Measurements from ENCODE around the gene SLC9A3.
"Not testable (repeated sequence)": the region's sequence is repeated elsewhere in the genome, so short reads cannot be mapped to it uniquely, and the experiment has no call there.

SLC9A3 gene

DNA sequence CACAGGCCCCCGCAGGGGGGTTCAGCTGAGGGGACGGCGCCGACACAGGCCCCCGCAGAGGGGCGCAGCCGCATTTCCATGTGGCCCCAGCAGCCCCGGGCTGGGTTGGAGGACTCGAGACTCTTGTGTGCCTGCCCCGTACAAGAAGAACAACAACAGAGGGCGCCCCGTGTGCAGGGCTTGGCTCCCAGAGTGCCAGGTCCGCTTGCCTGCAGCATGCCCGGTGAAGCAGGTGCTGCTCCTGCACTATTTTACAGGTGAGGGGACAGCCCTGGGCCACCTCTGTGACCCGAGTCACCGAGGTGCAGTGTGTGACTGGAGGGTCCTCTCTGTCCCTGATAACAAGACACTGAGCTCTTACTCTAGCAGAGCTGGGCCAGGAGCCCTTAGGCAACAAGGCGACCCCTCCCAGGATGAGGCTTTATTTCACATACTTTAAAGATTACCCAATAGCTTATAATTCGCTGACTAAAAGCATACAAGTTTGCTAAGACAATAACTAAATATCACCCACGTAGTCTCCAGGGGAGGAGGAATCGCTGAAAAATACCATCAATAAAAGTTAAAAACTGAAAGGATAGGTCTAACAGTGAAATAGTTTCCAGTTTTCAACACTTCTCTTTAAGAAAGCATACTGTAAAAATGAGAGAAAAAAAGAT lies 41.7 kb upstream of the SLC9A3 start:
- DNase-seq: no peak
- Histone ChIP-seq H3K27me3 (replicated peaks in 2 of 5; ENCODE audit: control insufficient read depth in 4 of 5, insufficient read depth in 5 of 5, low read length in 4 of 5) (peaks cover 8 to 53% (median 19%) of the 10 kb centered on the region in 5 experiments), H3K36me3 (ENCODE audit: control insufficient read depth in 4 of 4, insufficient read depth in 4 of 4, low read length in 3 of 4) (no peaks in the 10 kb centered on the region), H3K4me3 (ENCODE audit: control insufficient read depth in 1 of 7, extremely low read depth in 1 of 7, insufficient read depth in 4 of 7, low read depth in 2 of 7, low read length in 6 of 7) (no peak overlapping the region), H3K4me1 (ENCODE audit: control extremely low read depth in 1 of 4, control insufficient read depth in 4 of 4, insufficient read depth in 4 of 4, low read length in 3 of 4) (no peaks in the 10 kb centered on the region), H3K27ac (ENCODE audit: insufficient read depth in 1 of 2, low read depth in 1 of 2, low read length in 2 of 2, poor library complexity in 1 of 2, severe bottlenecking in 2 of 2) (no peak overlapping the region), H3K9me3 (ENCODE audit: control extremely low read depth in 1 of 5, control insufficient read depth in 4 of 5, insufficient read depth in 2 of 5, low read depth in 1 of 5, low read length in 4 of 5) (peaks cover 3 to 23% (median 6%) of the 10 kb centered on the region in 5 experiments)
- ChIA-PET POLR2A (no interaction called here), CTCF (no interaction called here)
- 31% methylated on average over 16 of the region's 20 CpGs for WGBS (ENCODE audit: insufficient coverage)

DNA sequence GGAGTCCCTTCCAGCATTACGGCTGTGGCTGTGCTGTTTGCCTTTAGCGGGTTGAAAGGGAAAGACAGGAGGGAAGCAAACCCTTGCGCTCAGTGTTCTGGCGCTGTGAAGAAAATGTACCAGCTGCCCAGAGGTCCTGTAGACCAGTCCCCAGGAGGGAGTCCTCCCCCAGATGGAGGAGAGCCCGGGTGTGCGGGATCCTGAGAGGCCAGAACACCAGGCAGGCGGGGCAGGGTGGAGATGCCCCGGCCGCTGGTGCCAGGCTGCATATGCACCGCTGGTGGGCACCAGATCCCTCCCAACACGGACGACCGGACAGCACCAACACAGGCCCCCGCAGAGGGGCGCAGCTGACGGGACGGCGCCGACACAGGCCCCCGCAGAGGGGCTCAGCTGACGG lies 37.2 kb upstream of the SLC9A3 start:
- WGBS (ENCODE audit: insufficient coverage): 59% methylated on average over 7 of the region's 21 CpGs
- Histone ChIP-seq H3K4me1 (ENCODE audit: control extremely low read depth in 1 of 4, control insufficient read depth in 4 of 4, insufficient read depth in 4 of 4, low read length in 3 of 4) (no peaks in the 10 kb centered on the region), H3K27ac (ENCODE audit: insufficient read depth in 1 of 2, low read depth in 1 of 2, low read length in 2 of 2, poor library complexity in 1 of 2, severe bottlenecking in 2 of 2) (no peak overlapping the region), H3K4me3 (ENCODE audit: control insufficient read depth in 1 of 7, extremely low read depth in 1 of 7, insufficient read depth in 4 of 7, low read depth in 2 of 7, low read length in 6 of 7) (no peak overlapping the region), H3K36me3 (ENCODE audit: control insufficient read depth in 4 of 4, insufficient read depth in 4 of 4, low read length in 3 of 4) (no peaks in the 10 kb centered on the region), H3K9me3 (ENCODE audit: control extremely low read depth in 1 of 5, control insufficient read depth in 4 of 5, insufficient read depth in 2 of 5, low read depth in 1 of 5, low read length in 4 of 5) (peaks cover 2 to 18% (median 5%) of the 10 kb centered on the region in 5 experiments), H3K27me3 (replicated peaks in 2 of 5; ENCODE audit: control insufficient read depth in 4 of 5, insufficient read depth in 5 of 5, low read length in 4 of 5) (peaks cover 4 to 43% (median 10%) of the 10 kb centered on the region in 5 experiments)
- DNase-seq: no peak
- ChIA-PET POLR2A (no interaction called here), CTCF (no interaction called here)

DNA sequence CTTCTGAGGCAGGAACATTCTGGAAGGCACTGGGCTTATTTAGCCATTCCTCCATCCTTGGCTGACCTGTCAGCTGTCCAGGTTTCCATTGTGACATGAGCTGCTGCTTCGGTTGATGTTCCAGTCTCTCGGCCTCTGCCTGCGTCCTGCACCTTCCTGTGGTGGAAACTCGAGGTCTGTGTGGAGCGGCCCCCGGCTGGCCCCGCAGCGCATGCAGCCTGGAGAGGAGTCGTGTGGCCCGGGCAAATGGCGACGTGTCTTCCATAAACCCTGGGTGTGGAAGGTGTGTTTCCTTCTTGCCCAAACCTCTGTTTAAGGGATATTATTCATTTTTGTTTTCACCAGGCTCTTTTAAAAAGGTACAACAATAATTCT lies 36.5 kb upstream of the SLC9A3 start:
- H3K4me1 ChIP-seq (ENCODE audit: control extremely low read depth in 1 of 4, control insufficient read depth in 4 of 4, insufficient read depth in 4 of 4, low read length in 3 of 4): no peaks in the 10 kb centered on the region
- H3K27me3 ChIP-seq (replicated peaks in 2 of 5; ENCODE audit: control insufficient read depth in 4 of 5, insufficient read depth in 5 of 5, low read length in 4 of 5): peaks cover 0 to 37% (median 6%) of the 10 kb centered on the region in 5 experiments
- 64% methylated on average over 8 of the region's 12 CpGs for WGBS (ENCODE audit: insufficient coverage)
- ChIA-PET CTCF (no interaction called here), POLR2A (no interaction called here)
- DNase-seq: no peak
- no peak overlapping the region for H3K27ac ChIP-seq (ENCODE audit: insufficient read depth in 1 of 2, low read depth in 1 of 2, low read length in 2 of 2, poor library complexity in 1 of 2, severe bottlenecking in 2 of 2)
- H3K36me3 ChIP-seq (ENCODE audit: control insufficient read depth in 4 of 4, insufficient read depth in 4 of 4, low read length in 3 of 4): no peaks in the 10 kb centered on the region
- no peak overlapping the region for H3K4me3 ChIP-seq (ENCODE audit: control insufficient read depth in 1 of 7, extremely low read depth in 1 of 7, insufficient read depth in 4 of 7, low read depth in 2 of 7, low read length in 6 of 7)
- peaks cover 0 to 13% (median 2%) of the 10 kb centered on the region in 5 experiments for H3K9me3 ChIP-seq (ENCODE audit: control extremely low read depth in 1 of 5, control insufficient read depth in 4 of 5, insufficient read depth in 2 of 5, low read depth in 1 of 5, low read length in 4 of 5)

DNA sequence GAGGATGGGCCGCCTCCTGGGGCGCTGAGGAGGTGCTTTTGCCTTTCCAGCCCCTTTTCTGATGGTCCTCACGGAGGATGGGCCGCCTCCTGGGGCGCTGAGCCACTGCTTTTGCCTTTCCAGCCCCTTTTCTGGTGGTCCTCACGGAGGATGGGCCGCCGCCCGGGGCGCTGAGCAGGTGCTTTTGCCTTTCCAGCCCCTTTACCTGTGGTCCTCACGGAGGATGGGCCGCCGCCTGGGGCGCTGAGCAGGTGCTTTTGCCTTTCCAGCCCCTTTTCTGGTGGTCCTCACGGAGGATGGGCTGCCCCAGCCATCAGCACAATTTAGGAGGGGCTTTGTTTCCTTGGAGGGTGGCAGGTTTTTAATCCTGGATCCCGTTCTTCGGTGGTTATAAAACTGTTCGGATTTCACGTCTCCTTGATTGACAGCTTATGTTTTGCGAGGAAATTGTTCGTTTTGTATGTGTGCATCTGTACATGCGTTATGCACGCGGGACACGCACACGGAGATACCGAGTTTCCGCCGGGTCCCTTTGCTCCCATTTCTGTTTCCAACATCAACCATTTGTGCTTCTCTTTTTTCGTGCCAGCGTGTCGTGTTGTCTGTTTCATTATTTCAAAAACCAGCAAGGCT lies 34.7 kb upstream of the SLC9A3 start:
- ChIA-PET POLR2A (no interaction called here), CTCF (interaction anchor here (0.6 kb wide), 1 partner anchor 69 kb away, joined by 3 read pairs; no protein-coding TSS in a partner anchor)
- H3K27ac ChIP-seq (ENCODE audit: insufficient read depth in 1 of 2, low read depth in 1 of 2, low read length in 2 of 2, poor library complexity in 1 of 2, severe bottlenecking in 2 of 2): no peak overlapping the region
- DNase-seq: no peak
- no peaks in the 10 kb centered on the region for H3K4me1 ChIP-seq (ENCODE audit: control extremely low read depth in 1 of 4, control insufficient read depth in 4 of 4, insufficient read depth in 4 of 4, low read length in 3 of 4)
- H3K9me3 ChIP-seq (ENCODE audit: control extremely low read depth in 1 of 5, control insufficient read depth in 4 of 5, insufficient read depth in 2 of 5, low read depth in 1 of 5, low read length in 4 of 5): peaks cover 0 to 10% (median 0%) of the 10 kb centered on the region in 5 experiments
- no peaks in the 10 kb centered on the region for H3K36me3 ChIP-seq (ENCODE audit: control insufficient read depth in 4 of 4, insufficient read depth in 4 of 4, low read length in 3 of 4)
- H3K4me3 ChIP-seq (ENCODE audit: control insufficient read depth in 1 of 7, extremely low read depth in 1 of 7, insufficient read depth in 4 of 7, low read depth in 2 of 7, low read length in 6 of 7): no peak overlapping the region
- 82% methylated on average over 28 of the region's 32 CpGs for WGBS (ENCODE audit: insufficient coverage)
- peaks cover 0 to 33% (median 5%) of the 10 kb centered on the region in 5 experiments for H3K27me3 ChIP-seq (replicated peaks in 2 of 5; ENCODE audit: control insufficient read depth in 4 of 5, insufficient read depth in 5 of 5, low read length in 4 of 5)

DNA sequence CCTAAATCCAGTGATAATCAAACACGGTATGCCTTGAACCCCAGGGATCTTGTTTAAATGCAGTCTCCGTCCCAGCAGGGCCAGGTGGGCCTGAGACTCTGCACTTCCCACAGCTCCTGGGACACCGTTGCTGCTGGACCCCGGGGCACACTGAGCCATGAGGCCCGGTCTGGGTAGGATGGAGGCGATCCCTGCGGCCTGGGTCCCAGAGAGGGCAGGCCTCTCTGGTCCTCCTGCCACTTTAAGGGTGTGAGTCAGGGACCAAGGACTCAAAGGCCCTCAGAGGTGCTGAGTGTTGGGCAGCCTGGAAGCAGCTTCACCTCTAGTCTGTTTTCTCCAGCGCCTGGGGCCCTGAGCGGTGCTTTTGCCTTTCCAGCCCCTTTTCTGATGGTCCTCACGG lies 34.1 kb upstream of the SLC9A3 start:
- no peaks in the 10 kb centered on the region for H3K36me3 ChIP-seq (ENCODE audit: control insufficient read depth in 4 of 4, insufficient read depth in 4 of 4, low read length in 3 of 4)
- WGBS (ENCODE audit: insufficient coverage): 90% methylated on average over 10 of the region's 10 CpGs
- no peak overlapping the region for H3K4me3 ChIP-seq (ENCODE audit: control insufficient read depth in 1 of 7, extremely low read depth in 1 of 7, insufficient read depth in 4 of 7, low read depth in 2 of 7, low read length in 6 of 7)
- ChIA-PET POLR2A (no interaction called here), CTCF (no interaction called here)
- H3K4me1 ChIP-seq (ENCODE audit: control extremely low read depth in 1 of 4, control insufficient read depth in 4 of 4, insufficient read depth in 4 of 4, low read length in 3 of 4): no peaks in the 10 kb centered on the region
- DNase-seq: no peak
- no peak overlapping the region for H3K27ac ChIP-seq (ENCODE audit: insufficient read depth in 1 of 2, low read depth in 1 of 2, low read length in 2 of 2, poor library complexity in 1 of 2, severe bottlenecking in 2 of 2)
- H3K9me3 ChIP-seq (ENCODE audit: control extremely low read depth in 1 of 5, control insufficient read depth in 4 of 5, insufficient read depth in 2 of 5, low read depth in 1 of 5, low read length in 4 of 5): peaks cover 0 to 14% (median 0%) of the 10 kb centered on the region in 5 experiments
- H3K27me3 ChIP-seq (replicated peaks in 2 of 5; ENCODE audit: control insufficient read depth in 4 of 5, insufficient read depth in 5 of 5, low read length in 4 of 5): peaks cover 0 to 33% (median 5%) of the 10 kb centered on the region in 5 experiments

DNA sequence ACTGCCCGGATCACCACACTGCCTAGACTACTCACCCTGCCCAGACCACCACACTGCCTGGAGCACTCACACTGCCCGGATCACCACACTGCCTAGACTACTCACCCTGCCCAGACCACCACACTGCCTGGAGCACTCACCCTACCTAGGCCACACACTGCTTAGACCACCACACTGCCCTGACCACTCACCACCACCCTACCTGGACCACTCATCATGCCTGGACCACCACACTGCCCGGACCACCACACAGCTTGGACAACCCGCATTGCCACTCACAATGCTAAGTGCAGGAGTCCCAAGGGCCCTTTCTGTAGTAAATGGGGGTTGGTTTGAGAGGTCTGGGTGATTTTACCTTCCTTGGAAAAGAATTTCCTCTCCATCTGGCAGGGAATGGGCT lies 33.7 kb upstream of the SLC9A3 start:
- H3K36me3 ChIP-seq (ENCODE audit: control insufficient read depth in 4 of 4, insufficient read depth in 4 of 4, low read length in 3 of 4): not testable (repeated sequence)

DNA sequence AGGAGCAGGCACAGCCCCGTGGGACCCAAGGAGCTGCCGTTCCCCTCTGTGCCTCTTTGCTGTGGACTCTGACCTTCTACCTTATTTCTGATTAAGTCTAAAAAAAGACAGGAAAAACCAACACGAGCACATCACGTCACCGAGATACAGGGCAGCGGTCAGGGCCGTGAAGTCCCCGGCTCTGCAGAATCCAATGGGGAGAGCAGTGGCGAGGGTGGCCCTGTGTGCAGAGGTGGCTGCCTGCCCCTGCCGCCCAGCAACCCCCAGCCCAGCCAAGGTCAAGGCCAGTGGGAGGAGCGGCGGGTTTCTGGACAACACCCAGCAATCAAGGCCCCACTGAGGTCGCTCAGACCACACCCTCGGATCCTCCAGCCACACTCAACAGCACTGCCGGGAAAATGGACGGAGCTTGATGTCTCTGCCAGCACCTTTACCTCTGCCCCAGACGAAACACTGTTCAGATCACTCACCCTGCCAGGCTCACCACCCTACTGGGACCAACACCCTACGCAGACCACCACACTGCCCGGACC lies 32.7 kb upstream of the SLC9A3 start:
- H3K27me3 ChIP-seq (replicated peaks in 2 of 5; ENCODE audit: control insufficient read depth in 4 of 5, insufficient read depth in 5 of 5, low read length in 4 of 5): peaks cover 0 to 34% (median 5%) of the 10 kb centered on the region in 5 experiments
- H3K4me3 ChIP-seq (ENCODE audit: control insufficient read depth in 1 of 7, extremely low read depth in 1 of 7, insufficient read depth in 4 of 7, low read depth in 2 of 7, low read length in 6 of 7): no peak overlapping the region
- no peak for DNase-seq
- no peaks in the 10 kb centered on the region for H3K4me1 ChIP-seq (ENCODE audit: control extremely low read depth in 1 of 4, control insufficient read depth in 4 of 4, insufficient read depth in 4 of 4, low read length in 3 of 4)
- H3K27ac ChIP-seq (ENCODE audit: insufficient read depth in 1 of 2, low read depth in 1 of 2, low read length in 2 of 2, poor library complexity in 1 of 2, severe bottlenecking in 2 of 2): no peak overlapping the region
- WGBS (ENCODE audit: insufficient coverage): 92% methylated on average over 15 of the region's 19 CpGs
- H3K9me3 ChIP-seq (ENCODE audit: control extremely low read depth in 1 of 5, control insufficient read depth in 4 of 5, insufficient read depth in 2 of 5, low read depth in 1 of 5, low read length in 4 of 5): peaks cover 0 to 14% (median 0%) of the 10 kb centered on the region in 5 experiments
- ChIA-PET POLR2A (no interaction called here), CTCF (no interaction called here)
- H3K36me3 ChIP-seq (ENCODE audit: control insufficient read depth in 4 of 4, insufficient read depth in 4 of 4, low read length in 3 of 4): no peaks in the 10 kb centered on the region

More for the DNA sequence above, 33.7 kb upstream of the SLC9A3 start:
- DNase-seq; H3K4me1 ChIP-seq (ENCODE audit: control extremely low read depth in 1 of 4, control insufficient read depth in 4 of 4, insufficient read depth in 4 of 4, low read length in 3 of 4); H3K4me3 ChIP-seq (ENCODE audit: control insufficient read depth in 1 of 7, extremely low read depth in 1 of 7, insufficient read depth in 4 of 7, low read depth in 2 of 7, low read length in 6 of 7); CTCF ChIA-PET; H3K27ac ChIP-seq (ENCODE audit: insufficient read depth in 1 of 2, low read depth in 1 of 2, low read length in 2 of 2, poor library complexity in 1 of 2, severe bottlenecking in 2 of 2); POLR2A ChIA-PET: not testable (repeated sequence)
- WGBS (ENCODE audit: insufficient coverage): 100% methylated on average over 1 of the region's 4 CpGs
- peaks cover 0 to 14% (median 0%) of the 10 kb centered on the region in 5 experiments for H3K9me3 ChIP-seq (ENCODE audit: control extremely low read depth in 1 of 5, control insufficient read depth in 4 of 5, insufficient read depth in 2 of 5, low read depth in 1 of 5, low read length in 4 of 5)
- H3K27me3 ChIP-seq (replicated peaks in 2 of 5; ENCODE audit: control insufficient read depth in 4 of 5, insufficient read depth in 5 of 5, low read length in 4 of 5): peaks cover 0 to 33% (median 5%) of the 10 kb centered on the region in 5 experiments
